HG03025 (cell line): Measurements from ENCODE around the gene HLA-DOA.

Experiments
- ATAC-seq: cut with Tn5 transposase; IDR thresholded peaks from one replicate; pipeline ENCODE4 v1.9.1; 2021; ENCODE audit warnings: mild to moderate bottlenecking, moderate library complexity; ENCODE audit not compliant: unreplicated experiment, low FRiP score

The HLA-DOA gene

DNA sequence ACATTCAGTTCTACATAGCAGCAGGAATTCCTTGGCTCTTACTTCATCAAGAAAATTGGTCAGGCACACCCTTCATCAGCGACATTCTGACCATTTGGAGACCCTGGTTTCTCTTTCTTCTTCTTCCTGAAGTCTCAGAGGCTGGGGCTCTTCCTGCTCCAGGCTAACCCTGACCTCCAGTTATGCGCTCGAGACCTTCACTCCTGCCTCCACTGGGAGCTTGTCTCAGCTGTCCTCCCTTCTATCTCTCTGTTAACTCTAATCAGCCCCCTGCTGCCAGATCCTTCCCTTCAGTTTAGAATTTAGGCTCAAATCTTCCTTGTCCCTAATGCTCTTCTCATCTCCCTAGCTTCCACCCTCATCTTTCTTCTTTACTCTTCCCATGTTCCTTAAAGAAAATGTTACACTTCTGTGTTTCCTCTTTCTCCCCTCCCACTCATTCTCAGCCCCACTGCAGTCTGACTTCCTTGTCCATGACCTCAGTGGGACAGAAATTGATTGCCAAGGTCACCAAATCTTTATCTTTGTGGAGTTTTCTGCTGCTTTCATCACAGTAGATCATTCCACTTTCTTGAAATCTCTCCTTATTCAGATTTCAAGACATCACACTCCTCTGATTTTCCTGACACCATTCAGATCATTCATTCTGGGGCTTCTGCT, 8.4 kb upstream of the HLA-DOA start:
- no peak for ATAC-seq

DNA sequence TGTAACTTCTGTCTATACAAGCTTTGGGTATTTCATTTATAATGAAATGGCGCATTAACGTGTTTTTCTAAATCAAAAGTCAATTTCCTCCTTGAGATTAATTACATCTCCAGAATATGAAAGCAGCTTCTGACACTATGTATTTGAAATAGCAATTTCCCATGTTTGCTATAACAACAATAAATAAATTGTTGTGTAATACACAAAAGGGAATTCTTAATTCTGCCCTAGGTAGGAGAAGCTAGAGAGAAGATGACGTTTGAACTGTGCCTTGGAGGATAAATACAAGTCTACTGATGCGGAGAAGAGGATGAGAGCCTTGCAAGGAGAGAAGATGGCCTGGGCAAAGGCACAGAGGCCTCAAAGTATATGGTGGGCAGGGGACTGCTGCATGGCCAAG, 7.6 kb upstream of the HLA-DOA start:
- no peak for ATAC-seq

GRCh38 chr6:33015798-33016197, 6.4 kb upstream of the HLA-DOA start:
- no peak for ATAC-seq

GRCh38 chr6:33014841-33015634, 5.6 kb upstream of the HLA-DOA start:
- ATAC-seq, result no peak

- no peak for ATAC-seq
Measured at GRCh38 chr6:33013608-33014007, 4.2 kb upstream of the HLA-DOA start.

DNA sequence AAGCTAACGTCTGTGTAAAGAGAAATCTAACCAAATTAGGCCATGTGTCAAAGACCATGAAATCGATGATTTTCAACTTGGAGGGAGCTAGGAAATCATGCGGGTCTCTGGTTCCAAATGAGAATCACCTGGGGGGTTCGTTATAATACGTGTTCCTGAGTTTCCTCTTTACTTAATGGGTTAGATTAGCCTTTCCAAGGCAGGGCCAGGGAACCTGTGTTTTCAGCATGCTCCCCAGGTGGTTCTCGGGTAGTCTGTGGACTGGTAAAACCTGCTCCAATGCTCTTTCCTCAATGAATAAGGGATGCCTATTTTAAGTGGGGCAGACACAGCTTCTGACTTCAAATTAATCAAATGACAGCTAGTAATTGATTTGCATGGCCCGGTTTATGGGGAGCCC, 965 bp upstream of the HLA-DOA start:
- no peak for ATAC-seq

GRCh38 chr6:33007831-33008400, 1.5 kb downstream of the HLA-DOA start:
- ATAC-seq, result no peak

DNA sequence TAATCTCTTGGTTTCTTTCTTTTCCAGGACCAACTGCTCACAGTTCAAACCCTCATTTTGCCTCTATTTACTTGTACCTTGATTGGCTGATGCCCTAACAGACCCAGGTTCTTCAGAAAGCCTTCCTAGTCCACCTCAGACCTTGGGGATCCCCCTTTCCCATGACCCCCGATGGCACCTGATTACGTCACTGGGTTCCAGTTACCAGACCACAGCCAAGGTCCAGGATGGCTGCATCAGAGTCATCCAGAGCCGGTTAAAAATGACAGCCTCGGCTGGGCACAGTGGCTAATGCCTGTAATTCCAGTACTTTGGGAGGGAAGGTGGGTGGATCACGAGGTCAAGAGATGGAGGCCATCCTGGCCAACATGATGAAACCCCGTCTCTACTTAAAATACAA, 4.5 kb downstream of the HLA-DOA start:
- ATAC-seq, result no peak

DNA sequence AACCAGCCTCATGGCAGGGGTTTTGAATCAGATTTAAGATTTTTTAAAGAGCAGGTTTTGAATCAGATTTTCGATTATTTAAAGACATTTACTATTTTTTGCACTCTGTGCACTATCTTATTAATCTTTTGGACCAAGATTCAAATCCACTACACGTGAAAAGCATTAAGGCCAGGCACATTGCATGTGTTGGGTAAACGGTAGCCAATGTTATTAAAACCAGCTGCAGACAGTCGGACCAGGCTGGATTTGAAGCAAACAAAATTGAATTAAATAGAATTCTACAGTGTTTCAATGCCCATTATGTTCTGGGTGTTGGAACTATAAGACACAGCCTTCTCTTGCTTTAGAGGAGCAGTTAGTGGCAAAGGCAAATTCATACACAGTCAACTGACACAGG, 7.7 kb downstream of the HLA-DOA start:
- ATAC-seq, result no peak

- no peak for ATAC-seq
Measured at GRCh38 chr6:33000055-33000454, 9.3 kb downstream of the HLA-DOA start.

GRCh38 chr6:32995448-32995847, 13.9 kb downstream of the HLA-DOA start:
- no peak for ATAC-seq

- ATAC-seq, result no peak
Measured at GRCh38 chr6:32993363-32993973, 15.9 kb downstream of the HLA-DOA start.

GRCh38 chr6:32991972-32992371, 17.4 kb downstream of the HLA-DOA start:
- no peak for ATAC-seq

DNA sequence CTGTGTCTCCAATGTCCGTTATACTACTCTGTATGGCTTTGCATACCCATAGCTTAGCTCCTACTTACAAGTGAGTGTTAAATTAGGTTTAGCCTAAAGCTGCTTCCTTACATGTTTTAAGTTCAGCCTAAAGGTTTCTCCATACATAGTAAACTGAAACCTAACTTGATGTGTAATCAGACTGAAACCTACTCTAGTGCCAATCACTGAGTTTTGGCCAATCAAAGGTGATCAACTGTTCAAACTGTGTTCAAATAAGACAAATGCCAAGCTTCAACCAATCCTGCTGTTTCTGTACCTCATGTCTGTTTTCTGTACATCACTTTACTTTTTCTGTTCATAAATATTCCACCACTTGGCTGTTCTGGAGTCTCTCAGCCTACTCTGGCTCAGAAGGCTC, 20.0 kb downstream of the HLA-DOA start:
- no peak for ATAC-seq

DNA sequence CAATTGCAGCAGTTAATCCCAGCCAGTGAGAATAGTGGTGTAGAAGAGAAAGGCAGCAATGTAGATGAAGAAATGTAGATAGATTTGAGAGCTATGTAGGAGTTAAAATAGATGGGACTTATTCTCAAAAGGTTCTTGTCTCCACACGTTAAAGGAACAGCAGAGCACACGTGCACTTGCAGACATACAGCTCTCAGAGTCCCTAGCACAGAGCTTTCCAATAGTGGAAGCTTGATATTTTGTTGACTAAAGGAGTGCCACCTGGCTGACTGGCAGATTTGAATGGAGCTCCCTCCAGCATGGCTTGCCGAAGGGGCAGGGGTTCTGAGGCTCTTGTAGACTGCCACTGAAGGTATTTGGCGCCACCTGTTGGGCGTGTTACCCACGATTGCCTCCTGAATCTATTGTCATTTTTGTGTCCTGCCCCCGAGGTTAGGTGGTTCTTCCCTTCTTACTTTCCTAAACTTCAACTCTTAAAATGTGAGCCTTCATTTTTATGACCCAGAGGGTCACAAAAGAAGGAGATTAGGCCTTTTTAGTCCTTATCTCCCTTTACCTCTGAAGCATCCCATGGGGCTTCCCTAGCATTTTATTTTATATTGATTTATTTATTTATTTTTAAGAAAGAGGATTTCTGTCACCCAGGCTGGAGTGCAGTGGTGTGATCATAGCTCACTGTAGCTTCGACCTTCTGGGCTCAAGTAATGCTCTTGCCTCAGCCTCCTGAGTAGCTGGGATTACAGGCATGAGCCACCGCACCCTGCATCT, 24.6 kb downstream of the HLA-DOA start:
- ATAC-seq, result no peak

GRCh38 chr6:32983964-32984621, 25.3 kb downstream of the HLA-DOA start:
- ATAC-seq, result no peak

- no peak for ATAC-seq
Measured at GRCh38 chr6:32983493-32983848, 25.9 kb downstream of the HLA-DOA start.

DNA sequence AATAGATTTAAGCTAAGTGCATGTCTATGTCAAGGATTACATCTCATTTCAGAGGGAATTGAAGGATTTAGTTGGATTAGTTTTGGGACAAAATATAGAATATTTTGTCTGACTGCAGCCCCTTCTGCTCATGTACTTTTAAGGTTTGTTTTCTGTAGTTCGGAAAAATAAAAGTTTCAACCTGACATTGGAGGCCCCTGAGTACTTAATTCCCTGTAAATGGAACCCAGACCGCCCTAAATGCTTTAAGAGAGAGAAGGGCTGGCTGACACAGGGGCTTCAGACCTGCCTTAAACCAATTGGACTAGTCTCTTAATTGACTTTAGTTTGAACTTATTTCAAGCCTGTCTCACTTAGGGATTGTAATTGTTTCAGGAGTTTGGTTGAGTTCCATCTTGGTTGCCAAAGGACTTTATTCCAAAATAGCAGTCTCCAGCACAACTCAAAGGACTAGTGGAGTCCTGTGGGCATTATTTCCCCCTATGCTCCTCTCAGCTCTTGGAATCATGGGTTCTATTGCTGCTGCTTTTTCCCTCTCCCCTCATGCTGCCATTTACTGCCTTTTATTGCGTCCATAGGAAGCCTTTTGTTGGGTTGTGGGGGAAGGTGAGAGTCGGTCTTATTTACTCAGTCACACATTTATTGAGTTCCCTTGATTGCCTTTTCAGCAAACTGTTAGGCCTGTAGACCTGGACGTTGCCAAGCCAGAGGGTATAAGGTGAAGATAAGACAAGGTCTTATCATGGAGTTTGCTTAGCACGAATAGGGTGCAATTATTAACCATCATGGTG, 26.5 kb downstream of the HLA-DOA start:
- no peak for ATAC-seq

GRCh38 chr6:32982084-32982701, 27.2 kb downstream of the HLA-DOA start:
- ATAC-seq, result no peak
